NCI-H1930 (cell line): ENCODE measurements around the gene C11orf21.
"Not testable (repeated sequence)": the region's sequence is repeated elsewhere in the genome, so short reads cannot be mapped to it uniquely, and the experiment has no call there.

Experiments used
- DNase-seq, 2 experiments: peaks; one replicate each; lab custom pipeline; 2025; lab: John Stamatoyannopoulos, UW

The C11orf21 gene

GRCh38 chr11:2295971-2296912 lies 5.5 kb downstream of the C11orf21 start:
- DNase-seq = no peak

GRCh38 chr11:2294926-2295290 lies 6.8 kb downstream of the C11orf21 start:
- DNase-seq = no peak

- no peak for DNase-seq
These were observed 7.5 kb downstream of the C11orf21 start for GRCh38 chr11:2293984-2294925.

GRCh38 chr11:2293531-2293971 lies 8.2 kb downstream of the C11orf21 start:
- no peak for DNase-seq

GRCh38 chr11:2290351-2290841 lies 11.3 kb downstream of the C11orf21 start:
- no peak for DNase-seq

GRCh38 chr11:2289859-2290258 lies 11.9 kb downstream of the C11orf21 start:
- no peak for DNase-seq

GRCh38 chr11:2289350-2289749 lies 12.4 kb downstream of the C11orf21 start:
- no peak for DNase-seq

- no peak for DNase-seq
These were observed 14.6 kb downstream of the C11orf21 start for GRCh38 chr11:2287091-2287490.

GRCh38 chr11:2286350-2286749 lies 15.4 kb downstream of the C11orf21 start:
- DNase-seq = not testable (repeated sequence)

GRCh38 chr11:2280208-2280607 lies 21.5 kb downstream of the C11orf21 start:
- no peak for DNase-seq

GRCh38 chr11:2277933-2278523 lies 23.7 kb downstream of the C11orf21 start:
- no peak for DNase-seq

GRCh38 chr11:2277008-2277346 lies 24.7 kb downstream of the C11orf21 start:
- DNase-seq = no peak

GRCh38 chr11:2276280-2277007 lies 25.3 kb downstream of the C11orf21 start:
- no peak for DNase-seq

- no peak for DNase-seq
These were observed 26.1 kb downstream of the C11orf21 start for GRCh38 chr11:2275334-2276279.

- no peak for DNase-seq
These were observed 27.9 kb downstream of the C11orf21 start for GRCh38 chr11:2273771-2274170.

GRCh38 chr11:2273311-2273710 lies 28.4 kb downstream of the C11orf21 start:
- DNase-seq = no peak

- no peak for DNase-seq
These were observed 28.8 kb downstream of the C11orf21 start for GRCh38 chr11:2272946-2273280.

- DNase-seq = no peak
These were observed 29.3 kb downstream of the C11orf21 start for GRCh38 chr11:2272228-2272945.

- DNase-seq = no peak
These were observed 30.1 kb downstream of the C11orf21 start for GRCh38 chr11:2271327-2272227.
